T1000 (cell line): ENCODE results near the gene DIP2B.

Source experiments
- DNase-seq: peaks from one replicate; lab custom pipeline; 2025; ENCODE audit warnings: mixed read lengths; lab: John Stamatoyannopoulos, UW

The DIP2B gene

GRCh38 chr12:50637870-50638481 is 133.2 kb downstream of the DIP2B start:
- DNase-seq = no peak

GRCh38 chr12:50638482-50638880 is 133.7 kb downstream of the DIP2B start:
- no peak for DNase-seq

GRCh38 chr12:50639721-50640120 is 134.9 kb downstream of the DIP2B start:
- no peak for DNase-seq

GRCh38 chr12:50640321-50640939 is 135.6 kb downstream of the DIP2B start:
- DNase-seq = no peak

GRCh38 chr12:50641566-50641965 is 136.8 kb downstream of the DIP2B start:
- DNase-seq = no peak

GRCh38 chr12:50642035-50642451 is 137.3 kb downstream of the DIP2B start:
- DNase-seq = no peak

- DNase-seq = no peak
These were observed 138.0 kb downstream of the DIP2B start for GRCh38 chr12:50642761-50643160.

GRCh38 chr12:50647031-50647430 is 142.2 kb downstream of the DIP2B start:
- DNase-seq = no peak

- no peak for DNase-seq
These were observed 142.7 kb downstream of the DIP2B start for GRCh38 chr12:50647479-50647878.

- DNase-seq = no peak
These were observed 145.5 kb downstream of the DIP2B start for GRCh38 chr12:50650285-50650684.

GRCh38 chr12:50655374-50655921 is 150.7 kb downstream of the DIP2B start:
- DNase-seq = no peak

- DNase-seq = no peak
These were observed 154.5 kb downstream of the DIP2B start for GRCh38 chr12:50659260-50659659.

GRCh38 chr12:50659690-50660424 is 155.1 kb downstream of the DIP2B start:
- no peak for DNase-seq

GRCh38 chr12:50660425-50660822 is 155.6 kb downstream of the DIP2B start:
- no peak for DNase-seq

- DNase-seq = no peak
These were observed 156.7 kb downstream of the DIP2B start for GRCh38 chr12:50661300-50662115.

GRCh38 chr12:50662116-50662510 is 157.3 kb downstream of the DIP2B start:
- DNase-seq = no peak

- no peak for DNase-seq
These were observed 160.4 kb downstream of the DIP2B start for GRCh38 chr12:50665170-50665569.

GRCh38 chr12:50665609-50666008 is 160.8 kb downstream of the DIP2B start:
- no peak for DNase-seq

GRCh38 chr12:50666023-50666422 is 161.2 kb downstream of the DIP2B start:
- no peak for DNase-seq

- DNase-seq = no peak
These were observed 167.4 kb downstream of the DIP2B start for GRCh38 chr12:50672158-50672557.

GRCh38 chr12:50676756-50677155 is 172.0 kb downstream of the DIP2B start:
- no peak for DNase-seq

GRCh38 chr12:50677858-50678257 is 173.1 kb downstream of the DIP2B start:
- peak; percentile 80 for DNase-seq
